HEK293T (cell line): Measurements from ENCODE around the gene GOLGA1.
"Not testable (repeated sequence)": the region's sequence is repeated elsewhere in the genome, so short reads cannot be mapped to it uniquely, and the experiment has no call there.

Experiments
- CTCF ChIA-PET: fragments of 350-600 bp; formaldehyde crosslinking; extraction: SDS; loops from one replicate; lab custom pipeline; 2021; ENCODE audit warnings: antibody characterized with exemption, inconsistent platforms; lab: Yijun Ruan, JAX
- POLR2A ChIA-PET: fragments of 350-600 bp; formaldehyde crosslinking; extraction: SDS; loops from one replicate; lab custom pipeline; 2020; ENCODE audit warnings: antibody characterized with exemption, inconsistent platforms; lab: Yijun Ruan, JAX
- DNase-seq: peaks from one replicate; pipeline ENCODE4 v3.0.0; 2012; ENCODE audit warnings: mixed read lengths; ENCODE audit errors: extremely low spot score
- ARNT ChIP-seq: fragments of 450-650 bp; IDR thresholded peaks from 2 replicates; pipeline ENCODE4 v1.6.1; 2017; ENCODE audit warnings: mild to moderate bottlenecking
- BHLHE40 ChIP-seq: fragments of 450-650 bp; IDR thresholded peaks from 2 replicates; pipeline ENCODE4 v1.6.1; 2016; ENCODE audit warnings: mild to moderate bottlenecking, moderate library complexity, borderline replicate concordance
- CTBP1 ChIP-seq: fragments of 450-650 bp; IDR thresholded peaks from 2 replicates; pipeline ENCODE4 v1.6.1; 2016; ENCODE audit warnings: borderline replicate concordance
- ELF4 ChIP-seq: fragments of 450-650 bp; IDR thresholded peaks from 2 replicates; pipeline ENCODE4 v1.6.1; 2017; ENCODE audit warnings: antibody characterized with exemption
- FOXA1 ChIP-seq: fragments of 450-650 bp; IDR thresholded peaks from 2 replicates; pipeline ENCODE4 v1.6.1; 2016; ENCODE audit warnings: mild to moderate bottlenecking
- FOXK2 ChIP-seq: fragments of 450-650 bp; IDR thresholded peaks from 2 replicates; pipeline ENCODE4 v1.6.1; 2016; ENCODE audit warnings: mild to moderate bottlenecking
- FOXM1 ChIP-seq: fragments of 450-650 bp; IDR thresholded peaks from 2 replicates; pipeline ENCODE4 v1.6.1; 2017; ENCODE audit warnings: mild to moderate bottlenecking, borderline replicate concordance
- HDGF ChIP-seq: fragments of 450-650 bp; IDR thresholded peaks from 2 replicates; pipeline ENCODE4 v1.6.1; 2017; ENCODE audit warnings: antibody characterized with exemption, borderline replicate concordance
- L3MBTL2 ChIP-seq: fragments of 450-650 bp; conservative IDR thresholded peaks from 2 replicates; pipeline ENCODE4 v1.6.1; 2016; ENCODE audit warnings: mild to moderate bottlenecking
- LEF1 ChIP-seq: fragments of 450-650 bp; IDR thresholded peaks from 2 replicates; pipeline ENCODE4 v1.6.1; 2017; ENCODE audit warnings: mild to moderate bottlenecking, borderline replicate concordance
- NFRKB ChIP-seq: fragments of 450-650 bp; IDR thresholded peaks from 2 replicates; pipeline ENCODE4 v1.6.1; 2016; ENCODE audit warnings: mild to moderate bottlenecking, moderate library complexity
- SP1 ChIP-seq: fragments of 450-650 bp; IDR thresholded peaks from 2 replicates; pipeline ENCODE4 v1.6.1; 2017
- SUZ12 ChIP-seq: fragments of 450-650 bp; IDR thresholded peaks from 2 replicates; pipeline ENCODE4 v1.6.1; 2016; ENCODE audit warnings: mild to moderate bottlenecking
- TARDBP ChIP-seq: fragments of 450-650 bp; IDR thresholded peaks from 2 replicates; pipeline ENCODE4 v1.6.1; 2016
- ZNF384 ChIP-seq: fragments of 450-650 bp; IDR thresholded peaks from 2 replicates; pipeline ENCODE4 v1.6.1; 2016
- TF ChIP-seq, protein P1 (sequence below): fragments of 450-650 bp; IDR thresholded peaks from 2 replicates; pipeline ENCODE4 v1.6.1; 2016

GOLGA1 gene

GRCh38 chr9:124940894-124941678, at the start of gene GOLGA1:
TSS of gene GOLGA1 (minus strand) at chr9:124941083. CDS start at chr9:124938711, 2,372 bp downstream.
- POLR2A ChIA-PET: interaction anchor here (0.5 to 0.7 kb wide), 2 partner anchors 8 to 9 kb away, joined by 3 read pairs; no protein-coding TSS in a partner anchor

GRCh38 chr9:124983698-124984097, 42.8 kb upstream of the GOLGA1 start:
- no peak for DNase-seq
- ChIA-PET CTCF (no interaction called here), POLR2A (no interaction called here)
- TF ChIP-seq FOXA1 (no peak), HDGF (no peak)

More at GRCh38 chr9:124940894-124941678, at the start of gene GOLGA1:
- TF ChIP-seq FOXA1 (no peak), L3MBTL2 (peak; percentile 59), SP1 (no peak), TARDBP (no peak), ELF4 (peak; percentile 47; the same call in 1 of the 2 replicates)
- CTCF ChIA-PET: no interaction called here
- peak; percentile 96 for DNase-seq

GRCh38 chr9:124980431-124980830, 39.5 kb upstream of the GOLGA1 start:
- ChIA-PET POLR2A (no interaction called here), CTCF (no interaction called here)
- no peak for DNase-seq
- TF ChIP-seq NFRKB: no peak
- no peak for TF ChIP-seq BHLHE40
- no peak for TF ChIP-seq ZNF384
- TF ChIP-seq TARDBP: no peak
- no peak for TF ChIP-seq ARNT
- TF ChIP-seq ELF4: no peak
- no peak for TF ChIP-seq FOXK2
- TF ChIP-seq LEF1: no peak
- TF ChIP-seq SUZ12: no peak
- TF ChIP-seq, protein P1, sequence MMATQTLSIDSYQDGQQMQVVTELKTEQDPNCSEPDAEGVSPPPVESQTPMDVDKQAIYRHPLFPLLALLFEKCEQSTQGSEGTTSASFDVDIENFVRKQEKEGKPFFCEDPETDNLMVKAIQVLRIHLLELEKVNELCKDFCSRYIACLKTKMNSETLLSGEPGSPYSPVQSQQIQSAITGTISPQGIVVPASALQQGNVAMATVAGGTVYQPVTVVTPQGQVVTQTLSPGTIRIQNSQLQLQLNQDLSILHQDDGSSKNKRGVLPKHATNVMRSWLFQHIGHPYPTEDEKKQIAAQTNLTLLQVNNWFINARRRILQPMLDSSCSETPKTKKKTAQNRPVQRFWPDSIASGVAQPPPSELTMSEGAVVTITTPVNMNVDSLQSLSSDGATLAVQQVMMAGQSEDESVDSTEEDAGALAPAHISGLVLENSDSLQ: no peak
- TF ChIP-seq CTBP1: no peak
- no peak for TF ChIP-seq SP1
- TF ChIP-seq FOXM1: no peak

DNA sequence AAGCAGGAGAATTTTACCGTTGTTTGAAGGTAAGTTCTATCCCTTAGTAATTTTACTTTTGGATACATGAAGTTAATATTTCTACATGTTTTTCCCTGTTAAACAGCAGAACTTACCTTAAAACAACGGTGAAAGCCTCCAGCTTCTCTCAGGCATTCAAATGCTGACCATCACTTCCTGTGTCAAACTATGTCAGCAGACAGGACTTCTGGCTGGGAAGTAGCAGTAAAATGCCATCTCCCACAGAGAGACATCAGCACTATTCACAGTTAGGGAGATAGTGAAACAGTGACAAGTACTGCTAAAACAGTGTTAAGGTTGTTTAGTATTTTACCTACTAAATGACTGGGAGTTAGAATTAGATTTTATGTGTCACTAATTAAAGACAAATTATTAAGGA, 34.2 kb upstream of the GOLGA1 start:
- DNase-seq: no peak
- POLR2A ChIA-PET: no interaction called here
- CTCF ChIA-PET: no interaction called here
- TF ChIP-seq ZNF384: no peak

DNA sequence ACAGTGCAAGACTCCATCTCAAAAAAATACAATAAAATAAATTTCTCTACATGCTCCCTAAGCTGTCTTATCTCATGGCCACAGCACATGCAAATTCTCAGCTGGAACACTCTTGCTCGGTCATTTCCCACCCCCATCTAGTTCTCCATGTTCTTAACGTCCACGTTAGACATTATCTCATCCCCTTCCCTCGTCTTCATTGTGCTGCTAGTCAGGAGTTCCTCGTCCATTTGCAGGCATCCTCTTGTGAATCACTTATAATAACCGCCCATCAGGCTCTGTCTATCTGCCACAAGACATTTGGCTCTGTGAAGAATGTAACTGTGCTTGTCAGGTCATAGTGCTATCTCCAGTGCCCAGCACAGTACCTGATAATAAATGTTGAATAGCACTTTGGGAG, 32.9 kb upstream of the GOLGA1 start:
- ChIA-PET CTCF (no interaction called here), POLR2A (no interaction called here)
- no peak for DNase-seq
- TF ChIP-seq ZNF384 (no peak), SUZ12 (no peak), TARDBP (no peak), FOXK2 (no peak), HDGF (no peak), FOXA1 (no peak), FOXM1 (no peak)

DNA sequence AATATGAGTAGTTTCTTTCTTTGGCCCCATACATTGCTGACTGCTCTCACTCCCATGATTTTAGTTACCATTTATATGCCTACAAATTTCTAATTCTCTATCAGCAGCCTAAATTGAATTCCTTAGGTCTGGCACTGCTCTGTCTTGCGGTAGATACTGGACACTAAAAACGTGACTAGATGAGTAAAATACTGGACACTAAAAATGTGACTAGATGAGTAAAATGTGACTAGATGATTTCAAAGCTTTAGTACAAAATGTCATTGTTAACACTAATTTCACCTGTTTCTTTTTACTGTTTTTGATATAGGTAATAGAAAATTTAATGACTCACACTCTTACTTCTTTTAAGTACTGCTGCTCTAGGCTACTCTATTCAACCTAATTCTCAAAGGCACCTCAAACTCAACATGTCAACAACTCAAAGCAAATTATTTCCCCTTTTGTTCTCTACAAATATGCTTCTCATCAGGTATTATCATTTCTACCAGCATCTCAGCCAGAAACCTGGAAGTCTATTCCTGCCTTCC, 31.4 kb upstream of the GOLGA1 start:
- TF ChIP-seq BHLHE40 (no peak), ELF4 (no peak), FOXK2 (no peak), SUZ12 (no peak), FOXA1 (no peak), FOXM1 (no peak), ZNF384 (no peak), ARNT (no peak), NFRKB (no peak)
- POLR2A ChIA-PET: no interaction called here

DNA sequence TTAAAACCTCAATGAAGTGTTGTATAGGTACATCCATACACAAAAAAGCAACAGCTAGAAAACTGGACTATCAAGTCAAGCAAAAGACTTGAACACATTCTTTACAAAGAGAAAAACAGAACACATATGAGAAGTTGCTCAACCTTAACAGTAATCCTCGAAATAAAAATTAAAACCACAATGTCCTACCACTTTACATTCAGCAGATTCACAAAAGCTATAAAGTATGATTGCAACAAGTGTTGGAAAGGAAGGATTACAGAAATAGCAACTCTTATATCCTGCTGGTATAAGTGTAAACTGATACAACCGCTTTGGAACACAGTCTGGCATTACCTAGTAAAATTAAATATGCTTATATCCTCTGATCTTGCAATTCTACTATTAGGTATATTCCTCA, 28.5 kb upstream of the GOLGA1 start:
- ChIA-PET CTCF (interaction anchor here (0.6 kb wide), 1 partner anchor 9 kb away, joined by 8 read pairs; no protein-coding TSS in a partner anchor), POLR2A (no interaction called here)
- DNase-seq: no peak
- TF ChIP-seq FOXK2 (no peak), TARDBP (no peak), LEF1 (no peak), SP1 (no peak), NFRKB (no peak), ZNF384 (no peak), ARNT (no peak), HDGF (no peak)
- TF ChIP-seq, protein P1: no peak

More for the DNA sequence above, 31.4 kb upstream of the GOLGA1 start:
- no peak for DNase-seq
- CTCF ChIA-PET: no interaction called here

- TF ChIP-seq TARDBP: no peak
- no peak for TF ChIP-seq FOXM1
- no peak for TF ChIP-seq CTBP1
- TF ChIP-seq NFRKB: no peak
- no peak for TF ChIP-seq ELF4
- CTCF ChIA-PET: no interaction called here
- no peak for DNase-seq
- POLR2A ChIA-PET: no interaction called here
These were observed 27.4 kb upstream of the GOLGA1 start for GRCh38 chr9:124968238-124968637.

GRCh38 chr9:124965775-124966568, 25.1 kb upstream of the GOLGA1 start:
- POLR2A ChIA-PET, DNase-seq: not testable (repeated sequence)
- CTCF ChIA-PET: interaction anchor here (0.7 kb wide), 1 partner anchor 51 kb away, joined by 5 read pairs; no protein-coding TSS in a partner anchor
